Fibroblast of pulmonary artery (primary cell): ENCODE data around the gene HSP90AB1.
A peak's percentile ranks its signal among the peaks of the same experiment; 100 is the strongest.

Source experiments
- DNase-seq: peaks from one replicate; pipeline ENCODE4 v3.0.0-alpha.2; 2010; ENCODE audit warnings: low read depth
- H3K4me3 ChIP-seq: replicated peaks from 2 replicates; pipeline ENCODE4 v1.5.1; 2011; ENCODE audit warnings: low read depth, mild to moderate bottlenecking, control low read depth, low read length, moderate library complexity
- TF ChIP-seq, protein P1 (sequence below): IDR thresholded peaks from 2 replicates; pipeline ENCODE4 v1.5.1; 2011; ENCODE audit warnings: mild to moderate bottlenecking, control low read depth, low read length, inconsistent platforms; ENCODE audit errors: missing control alignments

The HSP90AB1 gene

DNA sequence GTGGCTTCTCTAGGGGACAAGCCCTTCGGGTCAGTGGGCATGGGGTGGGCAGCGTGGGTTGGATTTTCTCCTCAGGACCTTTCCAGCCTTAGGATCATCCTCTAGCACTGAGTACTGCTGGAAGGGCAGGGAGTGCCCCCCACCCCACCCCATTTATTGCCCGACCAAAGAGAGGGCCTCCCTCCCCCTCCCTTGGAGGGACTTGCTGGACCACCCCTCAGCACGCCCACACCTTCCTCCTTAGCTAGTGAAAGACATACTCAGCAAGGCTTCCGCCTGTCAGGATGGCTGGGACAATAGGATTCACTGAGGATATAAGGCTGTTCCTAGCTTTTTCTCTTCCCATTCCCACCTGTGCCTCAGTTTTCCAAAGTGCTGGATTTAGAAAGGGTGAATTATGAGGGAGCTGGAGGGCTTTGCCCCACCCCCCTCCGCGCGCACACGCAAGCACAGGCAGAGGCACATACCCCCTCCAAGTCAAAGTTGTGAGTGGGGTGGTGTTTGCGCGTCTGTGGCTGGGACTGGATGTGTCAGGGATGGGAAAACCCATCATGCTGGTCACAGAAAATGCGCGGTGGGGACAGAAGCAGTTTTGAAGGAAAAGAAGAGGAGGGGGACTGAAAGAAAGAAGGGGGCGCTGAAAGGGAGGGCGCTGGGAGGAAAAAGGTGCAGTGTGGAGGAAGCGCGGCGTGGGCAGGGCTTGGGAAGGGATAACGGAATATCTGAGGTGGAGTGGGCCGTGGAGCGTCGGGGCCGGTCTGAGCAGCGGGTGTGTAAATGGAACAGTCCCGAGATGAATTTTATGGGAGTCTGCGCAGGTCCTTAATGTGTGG, 24.2 kb upstream of the HSP90AB1 start:
- DNase-seq, result no peak
- TF ChIP-seq, protein P1, sequence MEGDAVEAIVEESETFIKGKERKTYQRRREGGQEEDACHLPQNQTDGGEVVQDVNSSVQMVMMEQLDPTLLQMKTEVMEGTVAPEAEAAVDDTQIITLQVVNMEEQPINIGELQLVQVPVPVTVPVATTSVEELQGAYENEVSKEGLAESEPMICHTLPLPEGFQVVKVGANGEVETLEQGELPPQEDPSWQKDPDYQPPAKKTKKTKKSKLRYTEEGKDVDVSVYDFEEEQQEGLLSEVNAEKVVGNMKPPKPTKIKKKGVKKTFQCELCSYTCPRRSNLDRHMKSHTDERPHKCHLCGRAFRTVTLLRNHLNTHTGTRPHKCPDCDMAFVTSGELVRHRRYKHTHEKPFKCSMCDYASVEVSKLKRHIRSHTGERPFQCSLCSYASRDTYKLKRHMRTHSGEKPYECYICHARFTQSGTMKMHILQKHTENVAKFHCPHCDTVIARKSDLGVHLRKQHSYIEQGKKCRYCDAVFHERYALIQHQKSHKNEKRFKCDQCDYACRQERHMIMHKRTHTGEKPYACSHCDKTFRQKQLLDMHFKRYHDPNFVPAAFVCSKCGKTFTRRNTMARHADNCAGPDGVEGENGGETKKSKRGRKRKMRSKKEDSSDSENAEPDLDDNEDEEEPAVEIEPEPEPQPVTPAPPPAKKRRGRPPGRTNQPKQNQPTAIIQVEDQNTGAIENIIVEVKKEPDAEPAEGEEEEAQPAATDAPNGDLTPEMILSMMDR, result no peak
- H3K4me3 ChIP-seq, result peak overlapping the region; percentile 52

DNA sequence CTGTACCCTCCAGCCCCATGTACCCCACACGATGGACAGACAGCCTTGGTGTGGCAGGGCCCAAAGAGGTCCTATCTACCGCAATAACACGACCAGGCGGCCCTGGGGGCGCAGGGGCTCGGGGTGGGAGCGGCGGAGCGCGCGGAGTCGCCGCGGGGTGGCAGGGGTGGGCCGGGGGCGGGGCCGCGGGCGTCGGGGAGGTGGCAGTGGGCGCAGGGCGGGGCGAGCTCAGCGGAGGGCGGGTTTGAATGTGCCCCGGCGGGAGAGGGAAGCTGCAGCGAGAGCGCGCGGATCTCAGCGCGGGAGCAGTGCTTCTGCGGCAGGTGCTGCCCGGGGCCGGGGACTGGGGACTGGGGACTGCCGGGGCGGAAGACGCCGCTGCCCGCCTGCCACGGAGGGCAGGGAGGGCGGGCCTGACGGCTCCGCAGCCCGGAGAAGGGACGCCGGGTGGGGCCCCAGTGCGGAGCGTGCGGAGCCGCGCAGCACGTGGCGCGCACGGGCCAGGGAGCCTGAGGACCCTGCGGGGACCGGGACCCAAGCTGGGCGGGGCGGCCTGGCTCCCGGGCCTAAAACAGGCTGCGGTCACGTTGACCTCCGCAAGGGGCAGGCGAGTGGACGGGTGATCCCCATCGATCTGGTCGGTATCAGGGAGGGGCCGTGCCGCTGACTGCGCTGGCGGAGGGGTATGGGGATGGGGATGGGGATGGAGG, 23.4 kb upstream of the HSP90AB1 start, which contains the start of gene SLC29A1:
TSS of gene SLC29A1 (plus strand) at position 277 of the 710 bp plus-strand sequence. CDS start 3,719 bp downstream, outside the sequence.
- peak; percentile 39 for DNase-seq
- TF ChIP-seq, protein P1, result no peak
- H3K4me3 ChIP-seq, result peak within 1 kb of the TSS; percentile 52

DNA sequence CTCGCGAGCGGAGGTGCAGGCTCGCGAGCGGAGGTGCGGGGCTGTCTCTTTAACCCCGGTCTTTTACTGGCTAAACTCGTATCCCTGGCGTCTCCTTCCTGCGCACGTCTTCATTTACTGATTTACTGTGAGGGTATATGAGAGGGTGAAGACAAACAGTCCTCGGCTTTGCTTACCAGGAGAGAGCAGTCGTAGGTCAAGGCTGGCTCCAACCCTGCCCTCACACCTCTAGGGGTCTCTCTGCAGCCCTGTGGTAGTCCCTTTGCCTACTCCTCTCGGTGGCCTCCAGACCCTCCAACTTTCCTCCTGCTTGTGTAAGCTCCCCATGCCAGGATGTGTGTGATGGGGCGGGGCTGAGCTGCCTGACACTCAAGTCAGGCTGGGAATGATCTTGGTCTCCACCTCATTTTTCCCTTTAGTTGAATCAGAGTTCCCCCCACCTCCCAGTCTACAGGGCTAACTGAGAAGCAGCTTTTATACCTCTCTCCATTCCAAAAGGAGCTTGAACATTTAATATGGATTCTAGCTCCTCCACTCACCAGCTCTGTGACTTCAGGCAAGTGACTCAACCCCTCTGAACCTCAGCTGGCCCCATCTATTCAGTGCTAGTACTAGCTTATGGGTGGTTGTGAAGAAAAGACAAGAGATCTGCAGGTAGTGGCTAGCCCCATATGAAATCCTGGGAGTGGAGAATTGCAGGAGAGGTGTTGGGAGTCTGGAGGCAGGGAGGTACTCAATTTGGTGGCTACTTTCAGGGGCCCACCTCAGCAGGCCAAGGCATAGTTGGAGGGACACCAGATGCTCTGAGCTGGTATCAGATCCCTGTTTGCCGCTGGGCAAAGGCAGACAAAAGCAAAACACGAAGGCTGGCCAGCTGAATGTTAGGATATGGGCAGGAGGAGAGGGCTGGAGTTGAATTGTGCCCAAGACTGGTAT, 22.6 kb upstream of the HSP90AB1 start:
- TF ChIP-seq, protein P1, result no peak
- no peak for DNase-seq
- peak overlapping the region; percentile 52 for H3K4me3 ChIP-seq

DNA sequence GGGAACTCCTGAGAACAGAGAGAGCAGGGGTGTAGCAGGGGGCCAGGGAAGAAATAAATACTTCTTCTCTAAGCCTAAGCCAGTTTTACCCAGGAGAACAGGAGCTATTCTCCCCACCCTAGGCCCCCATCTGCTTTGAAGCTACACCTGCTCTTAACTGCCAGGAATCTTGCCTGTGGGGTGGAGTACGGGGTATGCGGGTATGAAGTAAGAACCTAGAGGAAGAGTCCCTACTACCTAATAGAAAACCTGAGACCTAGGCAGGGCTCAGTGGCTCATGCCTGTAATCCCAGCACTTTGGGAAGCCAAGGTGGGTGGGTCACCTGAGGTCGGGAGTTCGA, 22.0 kb upstream of the HSP90AB1 start:
- TF ChIP-seq, protein P1, result no peak
- H3K4me3 ChIP-seq, result no peak overlapping the region

DNA sequence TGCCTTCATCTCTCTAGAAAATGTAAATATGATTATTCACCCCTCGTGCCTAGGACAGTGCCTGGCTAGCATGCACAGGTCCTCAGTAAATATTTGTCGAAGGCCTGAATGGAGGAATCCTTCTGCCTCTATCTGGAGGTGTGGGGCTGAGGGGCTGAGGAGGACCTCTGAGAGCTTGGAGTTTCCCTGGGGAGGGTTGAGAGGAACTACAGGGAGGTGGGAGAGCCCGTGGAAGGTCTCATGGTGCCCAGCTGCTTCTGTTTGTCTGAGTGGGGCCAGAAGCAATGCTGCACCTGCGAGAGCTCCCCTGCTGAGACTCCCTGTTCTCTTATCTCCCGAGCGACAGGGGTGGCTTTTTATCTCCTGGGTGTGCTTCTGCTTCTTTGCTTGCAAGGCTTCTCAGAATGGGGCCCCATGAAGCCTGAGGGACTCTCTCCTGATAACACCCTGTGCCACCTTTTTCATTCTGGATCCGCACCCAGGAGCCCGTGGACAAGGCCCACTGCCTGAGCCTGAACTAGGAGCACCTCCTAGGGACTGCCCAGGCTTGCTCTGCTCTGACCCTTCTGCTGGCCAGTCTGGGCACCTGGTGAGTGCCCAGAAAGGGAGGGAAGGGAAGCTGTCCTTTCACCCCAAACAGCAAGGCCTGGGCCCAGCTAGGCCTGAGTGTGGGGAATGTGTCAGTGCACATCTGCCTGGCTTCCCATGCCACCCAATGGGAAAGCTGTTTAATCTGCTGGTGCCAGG, 21.1 kb upstream of the HSP90AB1 start:
- no peak for DNase-seq
- TF ChIP-seq, protein P1, result no peak
- no peak overlapping the region for H3K4me3 ChIP-seq

More for the DNA sequence above, 22.0 kb upstream of the HSP90AB1 start:
- no peak for DNase-seq
